ENCODE results near the gene MYB. TPM values are rescaled to one million over a fixed set of nuclear protein-coding genes. Genes with fewer than 3 reads are reported as not detected.
"Not testable (repeated sequence)": the region's sequence is repeated elsewhere in the genome, so short reads cannot be mapped to it uniquely, and the experiment has no call there.

The MYB gene
- 10 to 100 TPM; 14.6 to 15.9 TPM for total RNA-seq

DNA sequence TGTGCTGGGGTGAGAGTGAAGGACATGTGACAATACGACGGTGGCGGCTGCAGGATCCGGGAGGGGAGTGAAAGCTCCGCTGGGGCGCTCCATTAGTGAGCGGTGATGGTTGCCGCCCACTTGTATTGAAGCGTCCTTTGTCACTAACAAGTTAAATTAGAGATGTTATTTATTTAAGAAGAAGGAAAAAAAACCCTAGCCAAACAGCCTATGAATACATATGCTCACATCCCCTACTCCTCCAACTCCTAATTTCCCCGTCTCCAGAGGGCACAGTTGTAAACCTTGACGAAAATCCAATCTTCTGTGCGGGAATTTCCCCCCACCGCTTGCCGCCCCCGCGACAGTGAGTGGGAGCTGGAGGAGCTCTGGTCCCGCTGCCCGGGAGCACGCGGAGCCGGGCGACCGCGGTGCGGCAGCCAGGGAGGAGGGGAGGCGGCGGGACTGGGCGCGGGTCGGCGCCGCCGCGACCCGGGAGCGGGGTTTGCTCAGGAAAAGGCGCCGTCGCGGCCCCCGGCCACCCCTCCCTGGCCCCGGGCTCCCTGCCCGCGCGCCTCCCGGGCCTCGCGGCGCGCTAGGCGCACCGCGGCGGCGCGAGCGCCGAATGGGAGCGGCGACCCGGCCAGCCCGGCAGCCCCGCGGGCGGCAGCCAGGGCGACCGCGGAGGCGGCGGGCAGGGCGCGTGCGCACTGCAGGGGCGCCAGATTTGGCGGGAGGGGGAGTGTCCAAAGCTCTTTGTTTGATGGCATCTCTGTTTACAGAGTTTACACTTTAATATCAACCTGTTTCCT, at the start of gene MYB:
Gene MYB (plus strand): TSS at position 767 of the 791 bp plus-strand sequence. CDS start 206 bp downstream, outside the sequence.
- H3K27me3 Mint-ChIP-seq (ENCODE audit: low read depth) = no peaks in the 10 kb centered on the region
- intact Hi-C loops (cut with micrococcal nuclease) = loop anchor here (1.0 to 10.0 kb wide), 8 partner anchors 10 to 1226 kb away; partner anchors contain the start of genes AHI1, BCLAF1 and TBPL1
- peak within 1 kb of the TSS; percentile 92 for H3K27ac Mint-ChIP-seq
- peak within 1 kb of the TSS; percentile 89 for H3K4me3 Mint-ChIP-seq
- peaks cover 9% of the 10 kb centered on the region for H3K36me3 Mint-ChIP-seq (ENCODE audit: low read depth)
- CTCF ChIA-PET = interaction anchor here (1.0 to 1.8 kb wide), 4 partner anchors 18 to 94 kb away, joined by 3 to 6 read pairs (median 4); no protein-coding TSS in a partner anchor
- peaks cover 25% of the 10 kb centered on the region for H3K4me1 Mint-ChIP-seq (ENCODE audit: low read depth)
- DNase-seq = peak; percentile 76
- no peaks in the 10 kb centered on the region for H3K9me3 Mint-ChIP-seq

DNA sequence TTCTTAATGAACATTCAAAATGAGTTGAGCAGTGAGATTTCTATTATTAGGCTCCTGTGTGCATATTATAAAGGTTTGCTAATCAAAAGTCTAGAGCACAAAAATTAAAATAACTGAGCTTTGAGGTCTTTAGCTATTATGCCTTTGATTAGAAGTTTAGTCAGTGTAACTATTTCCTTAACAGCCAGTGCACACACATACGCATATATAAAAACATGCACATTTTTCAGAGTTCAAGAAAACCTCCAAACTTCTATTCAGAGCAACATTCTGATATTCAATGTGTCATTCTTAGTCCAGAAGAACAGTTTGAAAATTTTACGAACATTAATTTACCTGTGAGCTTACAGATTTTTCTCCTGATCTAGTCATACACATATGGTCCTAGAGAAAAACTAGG, 48.3 kb upstream of the MYB start:
- CTCF ChIA-PET = interaction anchor here (1.2 to 2.0 kb wide), 2 partner anchors 12 to 47 kb away, joined by 3 to 10 read pairs; no protein-coding TSS in a partner anchor

DNA sequence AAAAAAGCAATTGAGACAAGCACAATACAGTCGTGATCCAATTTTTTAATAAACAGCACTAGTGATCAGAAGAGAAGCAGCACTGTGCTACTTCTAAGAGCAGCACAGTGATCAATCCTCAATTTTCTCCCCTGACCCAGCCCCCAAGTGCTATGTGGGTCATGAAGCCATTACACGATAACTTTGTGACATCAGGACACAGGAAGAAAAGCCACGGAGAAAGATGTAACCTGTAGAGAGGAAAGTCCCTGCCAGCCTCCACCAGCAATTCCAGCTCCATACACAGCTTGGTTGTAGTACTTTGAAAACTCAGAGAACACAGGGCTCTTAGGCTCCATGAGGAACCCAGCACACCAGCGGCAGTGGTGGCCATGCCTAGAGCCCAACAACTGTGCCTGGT, 45.3 kb upstream of the MYB start:
- no peaks in the 10 kb centered on the region for H3K9me3 Mint-ChIP-seq
- intact Hi-C loops (cut with micrococcal nuclease) = no loop called here
- no peak overlapping the region for H3K27ac Mint-ChIP-seq
- H3K36me3 Mint-ChIP-seq (ENCODE audit: low read depth) = no peaks in the 10 kb centered on the region
- CTCF ChIA-PET = interaction anchor here (1.6 to 2.0 kb wide), 2 partner anchors 27 to 35 kb away, joined by 4 to 6 read pairs; no protein-coding TSS in a partner anchor
- DNase-seq = no peak
- H3K4me3 Mint-ChIP-seq = no peak overlapping the region
- no peaks in the 10 kb centered on the region for H3K27me3 Mint-ChIP-seq (ENCODE audit: low read depth)
- H3K4me1 Mint-ChIP-seq (ENCODE audit: low read depth) = peaks cover 29% of the 10 kb centered on the region

More for the DNA sequence above, 48.3 kb upstream of the MYB start:
- intact Hi-C loops (cut with micrococcal nuclease) = loop anchor here (1.0 kb wide), 1 partner anchor 10 kb away; no protein-coding TSS in a partner anchor
- H3K4me3 Mint-ChIP-seq = no peak overlapping the region
- peaks cover 50% of the 10 kb centered on the region for H3K4me1 Mint-ChIP-seq (ENCODE audit: low read depth)
- H3K9me3 Mint-ChIP-seq = no peaks in the 10 kb centered on the region
- H3K36me3 Mint-ChIP-seq (ENCODE audit: low read depth) = no peaks in the 10 kb centered on the region
- no peak overlapping the region for H3K27ac Mint-ChIP-seq
- H3K27me3 Mint-ChIP-seq (ENCODE audit: low read depth) = no peaks in the 10 kb centered on the region
- DNase-seq = no peak

DNA sequence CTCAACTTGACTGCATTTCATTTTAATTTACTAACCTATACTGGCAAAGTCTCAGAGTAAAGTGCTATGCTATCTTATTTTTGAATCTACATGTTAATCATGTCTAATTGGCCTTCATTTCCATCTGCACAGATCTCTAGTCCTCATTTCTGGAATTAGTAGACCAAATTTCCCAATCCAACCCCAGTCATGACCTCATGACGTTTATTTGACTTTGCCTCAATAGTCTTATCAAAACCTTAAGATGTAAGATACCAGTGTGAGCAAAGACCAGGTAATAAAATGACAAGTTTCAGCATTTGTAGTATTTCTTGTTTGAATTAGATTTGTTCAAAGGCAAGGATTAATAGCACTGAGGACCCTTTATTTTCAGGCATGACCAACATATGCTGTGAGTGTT, 43.3 kb upstream of the MYB start:
- Mint-ChIP-seq H3K4me1 (ENCODE audit: low read depth) (peaks cover 29% of the 10 kb centered on the region), H3K27ac (no peak overlapping the region), H3K4me3 (no peak overlapping the region), H3K36me3 (ENCODE audit: low read depth) (no peaks in the 10 kb centered on the region), H3K9me3 (no peaks in the 10 kb centered on the region), H3K27me3 (ENCODE audit: low read depth) (no peaks in the 10 kb centered on the region)
- DNase-seq = no peak
- intact Hi-C loops (cut with micrococcal nuclease) = no loop called here
- CTCF ChIA-PET = interaction anchor here (0.7 to 1.1 kb wide), 3 partner anchors 19 to 63 kb away, joined by 3 to 7 read pairs (median 4); no protein-coding TSS in a partner anchor

DNA sequence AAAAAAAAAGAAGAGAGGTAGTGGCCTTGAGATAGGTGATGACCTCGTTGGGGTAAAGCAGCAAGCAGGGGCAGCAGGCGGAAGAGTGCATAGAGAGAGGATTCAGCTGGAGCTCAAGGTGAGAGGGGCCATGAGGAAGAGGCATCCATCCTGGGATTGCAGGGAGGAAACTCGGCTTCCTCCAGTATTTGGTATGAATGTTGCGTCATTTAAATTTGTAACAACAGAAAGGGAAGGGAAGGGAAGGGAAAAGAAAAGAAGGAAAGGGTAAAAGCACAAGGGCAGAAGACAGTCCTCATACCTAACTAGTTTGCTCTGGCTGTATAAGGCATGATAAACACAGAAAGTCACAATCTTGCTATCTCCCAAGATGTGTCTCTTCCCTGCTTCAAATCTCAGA, 39.9 kb upstream of the MYB start:
- H3K4me3 Mint-ChIP-seq = no peak overlapping the region
- no peak overlapping the region for H3K27ac Mint-ChIP-seq
- H3K4me1 Mint-ChIP-seq (ENCODE audit: low read depth) = peaks cover 40% of the 10 kb centered on the region
- H3K27me3 Mint-ChIP-seq (ENCODE audit: low read depth) = no peaks in the 10 kb centered on the region
- H3K9me3 Mint-ChIP-seq = no peaks in the 10 kb centered on the region
- no peak for DNase-seq
- no peaks in the 10 kb centered on the region for H3K36me3 Mint-ChIP-seq (ENCODE audit: low read depth)
- CTCF ChIA-PET = interaction anchor here (1.4 to 3.2 kb wide), 4 partner anchors 10 to 42 kb away, joined by 7 to 19 read pairs (median 10); no protein-coding TSS in a partner anchor
- intact Hi-C loops (cut with micrococcal nuclease) = no loop called here

DNA sequence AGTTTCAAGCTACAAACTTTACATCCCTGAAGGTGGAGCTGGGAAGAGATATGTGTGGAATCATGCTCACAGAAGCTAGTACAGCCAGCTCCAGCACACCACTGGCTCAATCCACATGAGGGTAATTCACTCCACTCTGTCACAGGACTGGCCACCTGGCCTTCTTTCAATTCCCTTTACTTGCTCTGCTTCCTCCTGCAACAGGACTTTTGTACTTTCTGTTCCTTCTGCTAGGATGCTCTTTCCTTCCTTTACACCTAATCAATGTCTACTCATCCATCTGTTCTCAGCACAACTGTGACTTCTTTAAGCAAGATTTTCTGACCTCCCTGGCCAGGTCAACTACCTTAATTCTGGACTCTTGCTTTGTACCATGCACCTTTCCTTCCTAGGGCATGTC, 39.4 kb upstream of the MYB start:
- CTCF ChIA-PET = interaction anchor here (0.7 to 3.2 kb wide), 6 partner anchors 11 to 1014 kb away, joined by 3 to 19 read pairs (median 8); no protein-coding TSS in a partner anchor
- no peaks in the 10 kb centered on the region for H3K27me3 Mint-ChIP-seq (ENCODE audit: low read depth)
- DNase-seq = no peak
- no peaks in the 10 kb centered on the region for H3K36me3 Mint-ChIP-seq (ENCODE audit: low read depth)
- intact Hi-C loops (cut with micrococcal nuclease) = loop anchor here (1.0 kb wide), 1 partner anchor 9 kb away; no protein-coding TSS in a partner anchor
- H3K4me1 Mint-ChIP-seq (ENCODE audit: low read depth) = peaks cover 39% of the 10 kb centered on the region
- no peaks in the 10 kb centered on the region for H3K9me3 Mint-ChIP-seq
- H3K4me3 Mint-ChIP-seq = no peak overlapping the region
- no peak overlapping the region for H3K27ac Mint-ChIP-seq

DNA sequence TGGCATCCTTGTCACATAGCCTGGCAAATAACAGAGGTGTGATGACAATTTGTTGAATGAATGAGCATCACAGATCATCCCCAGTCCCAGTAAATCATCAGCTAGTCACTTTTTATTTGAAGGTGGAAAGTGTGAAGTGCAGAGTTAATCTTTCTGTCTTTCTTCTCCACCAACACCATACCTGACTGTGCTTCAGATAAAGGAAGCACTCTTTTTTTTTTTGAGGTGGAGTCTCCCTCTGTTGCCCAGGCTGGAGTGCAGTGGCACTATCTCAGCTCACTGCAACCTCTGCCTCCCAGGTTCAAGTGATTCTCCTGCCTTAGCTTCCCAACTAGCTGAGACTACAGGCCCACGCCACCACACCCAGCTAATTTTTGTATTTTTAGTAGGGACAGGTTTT, 38.9 kb upstream of the MYB start:
- Mint-ChIP-seq H3K27ac (peak overlapping the region; percentile 39), H3K4me1 (ENCODE audit: low read depth) (peaks cover 36% of the 10 kb centered on the region)
- H3K36me3 Mint-ChIP-seq (ENCODE audit: low read depth); H3K27me3 Mint-ChIP-seq (ENCODE audit: low read depth); DNase-seq; H3K9me3 Mint-ChIP-seq; H3K4me3 Mint-ChIP-seq: not testable (repeated sequence)
- CTCF ChIA-PET = interaction anchor here (0.7 to 1.7 kb wide), 6 partner anchors 11 to 1015 kb away, joined by 3 to 12 read pairs (median 6); no protein-coding TSS in a partner anchor
- intact Hi-C loops (cut with micrococcal nuclease) = loop anchor here (1.0 kb wide), 1 partner anchor 10 kb away; no protein-coding TSS in a partner anchor

DNA sequence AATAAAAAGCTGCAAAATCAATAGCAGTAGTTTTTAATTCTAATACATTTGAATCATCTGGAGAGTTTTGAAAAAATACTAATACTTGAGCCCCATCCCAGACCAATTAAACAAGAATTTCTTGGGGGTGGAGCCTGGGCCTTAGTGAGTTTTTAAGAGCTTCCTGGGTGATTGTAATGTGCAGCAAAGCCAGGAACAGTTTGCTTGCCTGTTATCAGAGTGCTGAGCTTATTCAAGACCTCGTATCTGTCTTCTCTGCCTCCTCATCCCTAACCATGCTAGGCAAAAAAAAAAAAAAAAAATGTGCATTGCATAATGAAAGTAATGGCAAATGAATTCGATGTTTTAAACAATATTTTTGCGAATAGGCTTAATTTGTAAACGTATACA, 36.4 kb upstream of the MYB start:
- Mint-ChIP-seq H3K4me1 (ENCODE audit: low read depth) (peaks cover 51% of the 10 kb centered on the region), H3K27me3 (ENCODE audit: low read depth) (no peaks in the 10 kb centered on the region)
- intact Hi-C loops (cut with micrococcal nuclease) = loop anchor here (1.0 kb wide), 11 partner anchors 16 to 295 kb away; no protein-coding TSS in a partner anchor

DNA sequence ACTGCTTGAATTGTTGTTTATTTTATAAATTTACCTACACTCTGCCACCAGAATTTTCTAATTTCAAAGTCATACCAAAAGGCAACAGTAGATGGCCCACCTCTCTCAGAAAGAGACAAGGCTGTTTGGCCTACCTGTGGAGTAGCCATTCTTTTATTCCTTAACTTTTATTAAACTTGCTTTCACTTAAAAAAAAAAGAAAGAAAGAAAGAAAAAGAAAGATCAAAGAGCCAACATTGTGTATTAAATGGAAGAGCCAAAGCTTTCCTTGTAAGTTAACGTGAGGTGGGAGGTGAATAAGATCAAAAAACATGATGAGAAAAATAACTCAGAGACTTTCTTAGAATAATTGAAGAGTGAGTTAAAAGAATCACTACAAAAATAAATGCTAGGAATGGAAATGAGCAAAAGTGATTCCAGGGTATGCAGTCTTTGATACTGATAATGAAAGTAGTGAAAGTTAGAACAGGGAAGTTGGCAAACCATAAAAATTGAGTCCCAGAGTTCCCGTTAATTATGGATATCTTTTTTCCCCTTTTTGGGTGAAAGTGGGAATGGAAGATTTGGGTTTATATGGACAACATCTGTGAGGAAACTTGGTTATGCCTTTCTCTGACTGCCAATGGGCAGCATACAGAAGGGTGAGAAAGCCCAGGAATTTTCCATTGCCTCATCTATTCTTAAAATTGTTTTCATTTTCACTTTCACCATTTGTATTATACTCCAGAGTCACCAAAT, 35.9 kb upstream of the MYB start:
- Mint-ChIP-seq H3K27ac (peak overlapping the region; percentile 76), H3K27me3 (ENCODE audit: low read depth) (no peaks in the 10 kb centered on the region), H3K4me3 (no peak overlapping the region), H3K9me3 (peaks cover under 1% of the 10 kb centered on the region), H3K36me3 (ENCODE audit: low read depth) (no peaks in the 10 kb centered on the region), H3K4me1 (ENCODE audit: low read depth) (peaks cover 51% of the 10 kb centered on the region)
- intact Hi-C loops (cut with micrococcal nuclease) = loop anchor here (1.0 kb wide), 11 partner anchors 17 to 294 kb away; no protein-coding TSS in a partner anchor
- no peak for DNase-seq
- CTCF ChIA-PET = interaction anchor here (0.7 to 2.7 kb wide), 12 partner anchors 12 to 126 kb away, joined by 3 to 15 read pairs (median 8); partner anchors contain the start of gene MYB

More for the DNA sequence above, 36.4 kb upstream of the MYB start:
- Mint-ChIP-seq H3K9me3 (no peaks in the 10 kb centered on the region), H3K27ac (peak overlapping the region; percentile 76), H3K36me3 (ENCODE audit: low read depth) (no peaks in the 10 kb centered on the region), H3K4me3 (no peak overlapping the region)
- no peak for DNase-seq
- CTCF ChIA-PET = interaction anchor here (0.7 to 2.7 kb wide), 16 partner anchors 12 to 305 kb away, joined by 3 to 15 read pairs (median 6); partner anchors contain the start of gene MYB

DNA sequence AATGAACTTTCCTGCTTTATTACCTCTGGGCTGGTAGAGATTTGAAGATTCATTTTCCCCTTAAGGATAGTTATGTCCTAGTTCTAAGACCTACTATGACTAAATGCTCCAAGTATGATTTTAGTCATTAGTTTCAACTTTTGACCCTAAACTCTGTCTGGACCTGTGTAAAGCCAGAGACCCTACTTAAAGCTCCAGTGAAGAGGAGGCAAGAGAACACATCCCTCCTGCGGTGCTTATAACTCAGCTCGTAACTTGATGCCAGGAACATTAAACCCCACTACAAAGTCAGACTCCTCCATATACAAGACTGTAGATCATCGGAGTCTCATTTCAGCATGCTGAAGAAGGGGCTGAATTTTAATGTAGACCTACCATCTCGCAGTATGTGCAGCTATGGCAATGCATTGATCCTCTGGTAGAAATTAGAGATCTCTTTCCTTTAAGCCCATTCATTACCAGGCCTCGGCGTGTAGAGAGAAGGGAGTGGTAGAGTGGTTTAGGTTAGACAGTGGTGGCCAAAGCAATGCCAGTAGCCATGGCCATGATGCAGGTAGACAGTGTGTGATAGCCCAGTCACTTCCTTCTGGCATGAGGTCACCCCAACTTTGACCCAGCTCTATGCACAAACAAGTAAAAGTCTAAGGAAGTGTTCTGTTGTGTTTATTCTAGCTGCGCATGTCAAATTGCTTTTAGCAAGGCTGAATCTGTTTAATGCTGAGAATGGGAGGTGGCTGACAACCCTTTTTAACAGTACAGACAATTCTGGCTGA, 34.8 kb upstream of the MYB start:
- no peak for DNase-seq
- Mint-ChIP-seq H3K9me3 (peaks cover 6% of the 10 kb centered on the region), H3K4me1 (ENCODE audit: low read depth) (peaks cover 49% of the 10 kb centered on the region), H3K36me3 (ENCODE audit: low read depth) (no peaks in the 10 kb centered on the region), H3K27me3 (ENCODE audit: low read depth) (no peaks in the 10 kb centered on the region), H3K27ac (no peak overlapping the region), H3K4me3 (no peak overlapping the region)
- CTCF ChIA-PET = interaction anchor here (1.0 to 2.4 kb wide), 4 partner anchors 16 to 37 kb away, joined by 3 to 13 read pairs (median 6); partner anchors contain the start of gene MYB
- intact Hi-C loops (cut with micrococcal nuclease) = no loop called here
